HepG2 (cell line): Measurements from ENCODE around the gene RSBN1. TPM values are rescaled to one million over a fixed set of nuclear protein-coding genes. Genes with fewer than 3 reads are reported as not detected.

ENCODE experiments used
- AHR ChIP-seq: IDR thresholded peaks from 2 replicates; pipeline ENCODE4 v1.6.1; 2018; ENCODE audit warnings: missing genetic modification reagents, missing compliant biosample characterization
- ARID4A ChIP-seq: sonication (generic); formaldehyde crosslinking; IDR thresholded peaks from 2 replicates; pipeline ENCODE4 v1.5.0; 2020; ENCODE audit warnings: mild to moderate bottlenecking, missing genetic modification reagents, borderline replicate concordance
- HMGXB3 ChIP-seq: sonication (generic); formaldehyde crosslinking; IDR thresholded peaks from 2 replicates; pipeline ENCODE4 v1.4.0; 2020; ENCODE audit warnings: missing genetic modification reagents, borderline replicate concordance
- NFRKB ChIP-seq: fragments of 450-650 bp; IDR thresholded peaks from 2 replicates; pipeline ENCODE4 v1.6.1; 2017
- SKI ChIP-seq: fragments of 450-650 bp; IDR thresholded peaks from one replicate; pipeline ENCODE4 v1.6.1; 2018; ENCODE audit warnings: mild to moderate bottlenecking; ENCODE audit not compliant: partially characterized antibody
- USF2 ChIP-seq, 2 experiments: sonication (generic) in 1 of 2; formaldehyde crosslinking in 1 of 2; IDR thresholded peaks; 2 replicates each; pipeline versions ENCODE4 v1.5.1 to v1.6.1; 2011 to 2020; ENCODE audit warnings: borderline replicate concordance in 1 of 2, low read depth in 1 of 2, low read length in 1 of 2, mild to moderate bottlenecking in 1 of 2, missing genetic modification reagents in 1 of 2, moderate library complexity in 1 of 2
- polyA plus RNA-seq, 8 experiments: library from polyadenylated mRNA; depleted of rRNA in 3 of 8; stranded (reverse) in 7 of 8; unstranded in 1 of 8; fragments of >200 nt; fragmentation: Illumina TruSeq in 4 of 8; extraction: Trizol in 4 of 8; gene quantifications; 2 replicates each; pipeline versions ENCODE4 v1.2.1 to v1.2.3, GENCODE V29; 2011 to 2016; ENCODE audit warnings: low read depth in 4 of 8, missing spikeins in 1 of 8, mixed read lengths in 1 of 8; ENCODE audit not compliant: insufficient read depth in 1 of 8
- total RNA-seq, 5 experiments: library from RNA; depleted of rRNA; stranded (reverse); fragments of >200 nt; fragmentation: Illumina TruSeq; extraction: Trizol; gene quantifications; 2 replicates each; pipeline ENCODE4 v1.2.3, GENCODE V29; 2016; ENCODE audit warnings: low read depth in 1 of 5

The RSBN1 gene
- total and polyA plus RNA-seq, 2 of the 13 experiments (the other 11 are each of a cell fraction or from before 2014, with no cell fraction given) = 8.3 to 10.4 TPM

DNA sequence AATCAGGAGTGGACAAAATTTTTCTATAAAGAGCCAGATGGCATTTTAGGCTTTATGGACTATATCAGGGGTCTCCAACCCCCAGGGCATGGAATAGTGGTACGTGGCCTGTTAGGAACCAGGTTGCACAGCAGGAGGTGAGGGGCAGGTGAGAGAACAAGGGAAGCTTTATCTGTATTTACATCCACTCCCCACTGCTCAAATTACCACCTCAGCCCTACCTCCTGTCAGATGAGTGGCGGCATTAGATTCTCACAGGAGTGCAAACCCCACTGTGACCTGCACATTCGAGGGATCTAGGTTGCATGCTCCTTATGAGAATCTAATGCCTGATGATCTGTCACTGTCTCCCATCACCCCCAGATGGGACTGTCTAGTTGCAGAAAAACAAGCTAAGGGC is 66.9 kb downstream of the RSBN1 start (continued):
- TF ChIP-seq ARID4A (CRISPR knock-in tag) = no peak
- no peak for TF ChIP-seq USF2 (IDR thresholded peaks at IDR 0.05; ENCODE audit: low read depth, low read length)
- no peak for TF ChIP-seq USF2 (CRISPR knock-in tag; IDR thresholded peaks at IDR 0.05; ENCODE audit: borderline replicate concordance)
- no peak for TF ChIP-seq NFRKB
- no peak for TF ChIP-seq AHR (CRISPR knock-in tag)
- no peak for TF ChIP-seq SKI
- no peak for TF ChIP-seq HMGXB3 (CRISPR knock-in tag)
